ENCODE results near the gene MADD.
A peak's percentile ranks its signal among the peaks of the same experiment; 100 is the strongest.

The MADD gene

DNA sequence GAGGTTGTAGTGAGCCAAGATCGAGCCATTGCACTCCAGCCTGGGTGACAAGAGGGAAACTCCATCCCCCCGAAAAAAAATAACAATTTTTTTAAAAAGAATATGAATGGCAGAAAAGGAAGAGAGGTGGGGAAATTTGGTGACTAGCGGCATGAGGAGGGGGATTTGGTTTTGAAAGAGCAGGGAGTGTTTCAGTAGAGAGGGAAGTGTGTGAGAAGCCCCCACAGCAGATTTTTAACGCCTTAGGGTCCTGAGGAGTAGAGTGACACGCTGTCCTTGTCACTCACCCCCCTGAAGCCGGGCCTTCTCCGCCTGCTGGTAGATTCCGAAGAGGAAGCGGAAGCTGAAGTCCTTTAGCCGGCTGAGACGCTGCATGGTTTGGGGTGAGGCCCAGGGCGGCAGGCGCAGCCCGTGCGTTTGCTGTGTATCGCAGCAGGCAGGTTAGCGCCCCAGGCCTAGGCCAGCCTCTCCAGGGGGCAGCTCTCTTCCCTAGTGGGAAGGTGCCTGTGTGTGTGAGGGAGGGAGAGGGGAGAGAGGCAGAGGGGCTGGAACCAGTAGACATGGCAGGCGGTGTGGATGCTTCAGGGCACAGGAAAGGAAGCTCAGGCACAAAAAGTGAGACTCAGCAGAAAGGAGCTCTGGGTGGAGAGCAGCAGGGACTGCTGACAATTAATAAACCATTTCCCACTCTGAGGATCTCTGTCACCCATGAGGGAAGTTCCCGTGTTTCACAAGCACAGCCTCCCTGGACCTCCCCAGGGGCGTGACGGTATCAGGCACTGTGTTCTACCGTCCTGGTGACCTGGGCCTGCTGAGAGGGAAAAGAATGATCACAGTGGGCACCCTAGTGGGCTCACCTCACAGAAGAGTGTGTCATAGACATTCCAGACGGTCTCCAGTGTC is 25.2 kb upstream of the MADD start:
- H3K4me1 ChIP-seq (ENCODE audit: insufficient read depth, low read length), result no peaks in the 10 kb centered on the region
- no peaks in the 10 kb centered on the region for H3K9me3 ChIP-seq (ENCODE audit: control insufficient read depth, insufficient read depth, low read length)
- no peak overlapping the region for H3K9ac ChIP-seq (ENCODE audit: low read depth, low read length)
- peaks cover 7% of the 10 kb centered on the region for H3K36me3 ChIP-seq (ENCODE audit: insufficient read depth, low read length)

DNA sequence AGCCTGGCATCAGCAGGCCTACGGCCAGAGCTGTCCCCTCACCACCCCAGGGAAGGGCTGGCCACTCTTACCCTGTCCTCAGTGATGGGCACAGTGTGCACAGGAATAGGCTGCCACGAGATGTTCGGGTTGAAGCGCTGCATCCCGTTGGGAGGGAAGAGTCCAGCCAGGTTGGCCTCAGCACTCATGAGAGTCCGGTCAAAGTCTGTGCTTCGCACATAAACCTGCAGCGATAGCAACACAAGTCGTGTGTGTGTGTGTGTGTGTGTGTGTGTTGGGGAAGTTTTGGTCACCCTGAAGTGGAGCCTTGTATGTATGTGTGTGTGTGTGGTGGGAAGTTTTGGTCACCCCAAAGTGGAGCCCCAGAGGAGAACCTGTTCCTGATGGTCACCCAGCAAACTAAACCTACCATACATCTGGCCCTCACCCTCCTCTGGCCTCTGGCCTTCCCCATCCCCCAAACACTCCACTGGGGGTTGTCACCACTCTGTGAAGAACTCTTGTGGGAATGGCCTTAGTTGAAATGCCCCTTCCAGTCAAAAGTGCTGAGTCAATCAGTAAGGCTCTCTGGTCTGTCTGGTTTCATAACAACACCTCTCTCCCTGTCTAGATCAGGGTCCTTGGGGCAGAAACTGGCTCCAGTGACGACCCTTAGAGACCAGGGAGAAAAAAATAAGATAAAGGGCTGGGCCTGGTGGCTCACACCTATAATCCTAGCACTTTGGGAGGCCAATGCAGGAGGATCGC is 24.1 kb upstream of the MADD start:
- Histone ChIP-seq H3K4me1 (ENCODE audit: insufficient read depth, low read length) (no peaks in the 10 kb centered on the region), H3K9me3 (ENCODE audit: control insufficient read depth, insufficient read depth, low read length) (no peaks in the 10 kb centered on the region), H3K36me3 (ENCODE audit: insufficient read depth, low read length) (peaks cover 6% of the 10 kb centered on the region), H3K9ac (ENCODE audit: low read depth, low read length) (no peak overlapping the region)

DNA sequence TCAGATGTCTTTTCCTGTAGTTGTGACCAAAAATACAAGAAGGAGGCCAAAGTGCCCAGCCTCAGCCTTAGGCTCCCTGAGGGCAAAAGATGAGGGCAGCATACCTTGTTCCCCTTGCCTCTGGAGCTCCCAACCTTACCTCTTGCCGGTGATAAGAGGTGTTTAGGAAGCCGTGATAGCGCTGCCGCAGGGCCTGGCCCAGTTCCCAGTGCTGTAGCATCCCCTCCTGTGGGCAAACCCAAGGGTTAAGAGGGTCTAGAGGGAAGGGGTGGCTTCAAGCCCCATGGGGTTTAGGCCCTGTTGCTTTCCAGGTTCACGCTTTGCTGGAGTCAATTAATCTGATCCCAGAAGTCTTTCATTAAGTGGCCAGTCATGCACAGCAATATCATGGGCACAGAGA is 22.4 kb upstream of the MADD start:
- Histone ChIP-seq H3K4me1 (ENCODE audit: insufficient read depth, low read length) (no peaks in the 10 kb centered on the region), H3K9me3 (ENCODE audit: control insufficient read depth, insufficient read depth, low read length) (no peaks in the 10 kb centered on the region), H3K9ac (ENCODE audit: low read depth, low read length) (no peak overlapping the region), H3K36me3 (ENCODE audit: insufficient read depth, low read length) (peaks cover 3% of the 10 kb centered on the region)

DNA sequence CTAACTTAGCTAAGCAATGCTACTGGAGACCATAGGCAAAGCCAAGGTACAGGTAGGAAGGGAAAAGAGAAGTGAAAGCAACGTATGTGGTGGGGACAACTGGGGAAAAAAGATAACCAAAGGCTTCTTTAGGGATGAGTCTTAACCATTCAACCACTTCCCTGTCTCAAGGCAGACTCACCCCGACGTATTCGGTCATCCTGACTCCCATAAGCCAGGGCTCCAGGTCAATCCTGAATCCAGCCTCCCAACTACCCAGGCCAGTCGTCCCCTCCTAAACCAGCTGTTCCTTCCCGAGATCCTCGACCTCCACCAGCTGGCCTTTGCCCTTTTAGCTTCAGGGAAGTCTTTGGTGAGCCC is 21.6 kb upstream of the MADD start:
- no peaks in the 10 kb centered on the region for H3K9me3 ChIP-seq (ENCODE audit: control insufficient read depth, insufficient read depth, low read length)
- no peaks in the 10 kb centered on the region for H3K4me1 ChIP-seq (ENCODE audit: insufficient read depth, low read length)
- H3K9ac ChIP-seq (ENCODE audit: low read depth, low read length), result peak overlapping the region; percentile 85
- H3K36me3 ChIP-seq (ENCODE audit: insufficient read depth, low read length), result no peaks in the 10 kb centered on the region; the same call in none of the 2 replicates

DNA sequence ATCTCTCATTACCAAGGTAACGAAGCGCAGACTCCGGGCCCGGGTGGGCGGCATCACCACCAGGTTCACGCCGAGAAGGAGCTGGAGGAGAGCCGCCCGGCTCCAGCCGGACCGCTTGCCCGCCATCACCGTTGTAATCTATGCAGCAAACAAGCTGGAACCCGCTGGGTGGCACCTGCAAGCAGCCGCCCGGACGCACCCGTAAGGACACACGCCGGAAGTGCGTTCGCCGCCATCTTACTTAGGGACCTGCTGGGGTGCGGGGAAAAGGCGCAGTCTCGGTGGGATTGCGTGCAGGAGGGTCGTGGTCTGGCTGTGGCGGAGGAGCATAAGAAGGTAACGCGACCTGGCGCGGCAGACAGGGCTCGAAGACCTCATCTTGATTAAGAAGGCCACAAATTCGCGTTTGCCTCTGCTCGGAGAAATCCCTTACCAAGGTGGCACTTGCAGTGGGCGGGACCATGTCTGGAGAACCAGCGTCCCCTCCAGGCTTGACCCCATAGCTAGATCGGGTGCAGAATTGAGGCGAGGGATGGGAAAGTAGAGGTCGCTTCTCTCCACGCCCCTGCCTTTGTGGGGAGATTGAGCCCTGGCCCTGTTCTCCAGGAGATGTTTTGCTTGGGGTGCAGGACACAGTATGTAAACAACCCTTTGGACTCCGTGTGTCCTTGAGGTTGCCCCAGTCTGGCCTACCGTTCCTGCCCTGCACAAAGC is 21.1 kb upstream of the MADD start, which contains the start of gene ACP2:
Gene ACP2, minus strand, starts transcription at position 151 of the 714 bp plus-strand sequence. Its CDS starts 25 bp downstream, at position 126.
- Histone ChIP-seq H3K9me3 (ENCODE audit: control insufficient read depth, insufficient read depth, low read length) (no peaks in the 10 kb centered on the region), H3K4me1 (ENCODE audit: insufficient read depth, low read length) (no peaks in the 10 kb centered on the region; the same call in 1 of the 2 replicates), H3K36me3 (ENCODE audit: insufficient read depth, low read length) (no peaks in the 10 kb centered on the region; the same call in none of the 2 replicates), H3K9ac (ENCODE audit: low read depth, low read length) (peak within 1 kb of the TSS; percentile 85)

DNA sequence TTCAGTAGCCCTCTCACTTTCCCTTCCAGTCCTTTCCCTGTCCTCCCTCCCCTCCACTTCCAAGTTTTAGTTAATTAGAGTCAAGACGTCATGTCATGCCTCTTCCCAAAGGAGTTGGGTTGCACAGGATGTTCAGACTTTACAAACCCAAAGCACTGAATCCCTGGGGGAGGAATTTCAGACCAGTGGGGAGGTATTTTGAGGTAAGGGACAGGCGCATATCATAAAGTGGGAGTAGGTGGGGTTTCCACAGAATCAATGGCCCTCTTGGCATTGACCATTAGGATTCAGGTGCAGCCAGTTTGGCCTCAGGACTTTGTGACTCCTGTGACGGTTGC is 20.6 kb upstream of the MADD start:
- no peaks in the 10 kb centered on the region; the same call in none of the 2 replicates for H3K36me3 ChIP-seq (ENCODE audit: insufficient read depth, low read length)
- peak overlapping the region; percentile 85 for H3K9ac ChIP-seq (ENCODE audit: low read depth, low read length)
- no peaks in the 10 kb centered on the region for H3K9me3 ChIP-seq (ENCODE audit: control insufficient read depth, insufficient read depth, low read length)
- no peaks in the 10 kb centered on the region; the same call in 1 of the 2 replicates for H3K4me1 ChIP-seq (ENCODE audit: insufficient read depth, low read length)

DNA sequence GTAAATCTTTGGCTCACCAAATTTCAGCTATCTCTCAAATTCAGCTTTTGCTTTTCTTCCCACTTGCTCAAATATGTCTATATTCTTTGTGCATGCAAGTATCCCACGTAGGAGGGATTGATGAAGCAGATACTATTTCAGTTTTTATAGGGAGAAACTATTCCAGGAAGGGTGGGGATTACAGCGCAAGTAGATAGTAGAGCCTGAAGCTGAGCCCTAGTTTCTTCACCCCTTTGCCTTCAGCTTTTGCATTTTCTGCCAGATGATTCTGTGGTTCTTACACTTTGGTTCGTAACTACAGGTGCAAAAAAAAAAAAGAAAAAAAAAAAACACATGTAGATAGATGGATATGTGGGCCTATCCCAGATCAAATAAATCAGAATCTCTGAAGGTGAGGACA is 18.2 kb upstream of the MADD start:
- no peak overlapping the region for H3K9ac ChIP-seq (ENCODE audit: low read depth, low read length)
- no peaks in the 10 kb centered on the region for H3K9me3 ChIP-seq (ENCODE audit: control insufficient read depth, insufficient read depth, low read length)
- H3K36me3 ChIP-seq (ENCODE audit: insufficient read depth, low read length), result no peaks in the 10 kb centered on the region
- H3K4me1 ChIP-seq (ENCODE audit: insufficient read depth, low read length), result no peaks in the 10 kb centered on the region; the same call in 1 of the 2 replicates

DNA sequence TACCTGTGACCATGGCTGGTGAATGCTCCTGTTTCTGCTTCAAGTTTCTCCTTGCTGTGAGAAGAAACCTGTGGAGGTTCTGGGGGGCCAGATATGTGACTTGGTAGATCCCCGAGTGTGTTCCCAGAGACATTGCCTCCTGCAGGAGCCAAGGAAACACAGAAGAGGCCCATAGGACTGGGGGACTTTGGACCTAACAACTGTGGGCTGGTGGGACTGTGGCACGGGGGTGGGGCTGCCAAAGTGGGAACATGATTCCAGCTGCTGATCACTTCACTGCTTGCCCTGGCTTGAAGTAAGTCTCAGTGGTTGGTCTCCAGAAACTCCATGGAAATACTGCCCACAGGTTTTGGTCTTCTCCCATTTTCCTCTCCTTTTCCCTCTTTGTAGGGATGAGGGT is 16.3 kb upstream of the MADD start:
- H3K9ac ChIP-seq (ENCODE audit: low read depth, low read length), result no peak overlapping the region
- H3K36me3 ChIP-seq (ENCODE audit: insufficient read depth, low read length), result no peaks in the 10 kb centered on the region
- no peaks in the 10 kb centered on the region for H3K9me3 ChIP-seq (ENCODE audit: control insufficient read depth, insufficient read depth, low read length)
- H3K4me1 ChIP-seq (ENCODE audit: insufficient read depth, low read length), result peaks cover 9% of the 10 kb centered on the region; the same call in 1 of the 2 replicates

DNA sequence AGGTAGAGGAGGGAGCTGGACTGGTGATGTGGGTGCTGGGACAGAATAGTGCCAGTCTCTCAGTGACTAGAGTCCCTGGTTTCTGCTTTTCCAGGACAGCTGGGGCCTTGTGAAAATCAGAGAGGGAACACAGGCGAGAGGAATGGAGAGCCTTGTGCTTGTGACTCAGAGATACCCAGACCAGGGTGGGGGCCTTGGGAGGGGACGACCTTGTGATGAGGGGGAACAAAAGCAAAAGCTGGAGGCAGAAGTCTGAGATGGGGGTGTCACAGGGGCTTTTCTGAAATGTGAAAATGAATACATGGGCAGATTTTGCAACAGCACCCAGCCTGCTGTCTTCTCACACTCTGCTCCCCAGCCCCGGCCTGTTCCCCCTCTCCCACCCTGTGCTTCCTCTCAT is 15.5 kb upstream of the MADD start:
- Histone ChIP-seq H3K4me1 (ENCODE audit: insufficient read depth, low read length) (peaks cover 13% of the 10 kb centered on the region; the same call in 1 of the 2 replicates), H3K9ac (ENCODE audit: low read depth, low read length) (no peak overlapping the region), H3K36me3 (ENCODE audit: insufficient read depth, low read length) (no peaks in the 10 kb centered on the region), H3K9me3 (ENCODE audit: control insufficient read depth, insufficient read depth, low read length) (no peaks in the 10 kb centered on the region)

DNA sequence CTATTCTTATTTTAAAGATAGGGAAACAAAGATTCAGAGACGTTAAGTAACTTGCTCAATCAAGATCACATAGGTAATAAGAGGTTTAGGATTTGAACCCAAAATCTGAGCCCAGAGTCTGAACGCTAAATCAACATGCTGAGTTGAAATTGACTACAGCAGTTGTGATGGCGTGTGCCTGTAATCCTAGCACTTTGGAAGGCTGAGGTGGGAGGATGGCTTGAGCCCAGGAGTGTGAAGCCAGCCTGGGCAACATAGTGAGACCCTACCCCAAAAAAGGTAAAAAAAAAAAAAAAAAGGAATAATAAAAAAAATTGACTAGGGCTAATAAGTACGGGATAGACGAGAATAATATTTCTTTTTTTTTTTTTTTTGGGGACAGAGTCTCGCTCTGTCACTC is 13.6 kb upstream of the MADD start:
- Histone ChIP-seq H3K9ac (ENCODE audit: low read depth, low read length) (no peak overlapping the region), H3K4me1 (ENCODE audit: insufficient read depth, low read length) (peaks cover 13% of the 10 kb centered on the region; the same call in 1 of the 2 replicates), H3K9me3 (ENCODE audit: control insufficient read depth, insufficient read depth, low read length) (no peaks in the 10 kb centered on the region), H3K36me3 (ENCODE audit: insufficient read depth, low read length) (no peaks in the 10 kb centered on the region)

DNA sequence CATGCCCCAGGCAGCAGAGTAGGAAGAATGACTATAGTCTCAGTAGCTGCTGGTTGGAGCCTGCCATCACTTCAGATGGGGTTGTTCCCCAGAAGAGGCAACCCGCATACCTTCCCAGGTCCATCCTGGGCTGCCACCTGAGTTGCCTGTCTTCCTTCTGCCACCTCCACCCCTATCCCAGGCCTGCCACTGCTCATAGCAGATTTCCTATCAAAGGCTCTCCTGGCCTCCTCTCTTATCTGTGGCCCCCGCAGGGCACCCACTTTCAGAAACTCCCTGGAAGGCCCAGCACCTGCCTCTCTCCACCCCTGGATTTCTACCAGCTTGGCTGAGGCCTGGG is 12.8 kb upstream of the MADD start:
- H3K9ac ChIP-seq (ENCODE audit: low read depth, low read length), result peak overlapping the region; percentile 40; the same call in 1 of the 2 replicates
- H3K4me1 ChIP-seq (ENCODE audit: insufficient read depth, low read length), result peaks cover 13% of the 10 kb centered on the region; the same call in 1 of the 2 replicates
- no peaks in the 10 kb centered on the region for H3K9me3 ChIP-seq (ENCODE audit: control insufficient read depth, insufficient read depth, low read length)
- no peaks in the 10 kb centered on the region for H3K36me3 ChIP-seq (ENCODE audit: insufficient read depth, low read length)

DNA sequence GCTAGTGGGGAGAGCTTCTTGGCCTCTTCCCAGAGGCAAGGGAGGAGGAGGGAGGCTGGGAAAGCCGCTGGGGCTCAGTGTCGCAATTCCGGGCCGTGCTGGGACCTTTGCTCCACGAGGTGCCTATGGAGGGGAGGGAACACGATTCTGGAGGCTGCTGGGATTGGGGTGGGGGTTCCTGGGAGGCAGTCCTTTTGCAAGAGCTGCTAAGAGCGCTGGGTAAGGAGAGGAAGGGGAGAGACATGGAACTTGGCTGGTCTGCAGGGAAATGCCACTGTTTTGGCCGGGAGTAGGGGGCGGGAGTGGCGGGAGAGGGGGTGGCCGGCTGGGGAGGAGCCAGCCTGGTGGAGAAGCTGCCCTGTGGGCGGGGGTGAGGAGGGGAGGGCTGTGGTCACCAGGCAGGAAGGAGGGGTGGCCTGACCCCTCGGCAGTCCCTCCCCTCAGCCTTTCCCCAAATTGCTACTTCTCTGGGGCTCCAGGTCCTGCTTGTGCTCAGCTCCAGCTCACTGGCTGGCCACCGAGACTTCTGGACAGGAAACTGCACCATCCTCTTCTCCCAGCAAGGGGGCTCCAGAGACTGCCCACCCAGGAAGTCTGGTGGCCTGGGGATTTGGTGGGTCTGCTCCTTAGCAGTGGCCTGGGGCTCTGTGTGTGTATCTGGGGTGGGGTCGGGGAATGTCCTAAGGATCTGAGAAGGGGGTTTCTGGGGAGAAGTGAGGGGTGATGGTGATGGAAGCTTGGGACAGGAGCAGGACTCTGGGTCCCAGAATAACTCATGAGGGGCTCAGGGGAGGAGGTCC is 12.2 kb upstream of the MADD start, which contains the start of gene NR1H3:
Gene NR1H3, plus strand, starts transcription at position 480 of the 800 bp plus-strand sequence. CDS start 1,221 bp downstream, outside the sequence.
- H3K9me3 ChIP-seq (ENCODE audit: control insufficient read depth, insufficient read depth, low read length), result no peaks in the 10 kb centered on the region
- H3K4me1 ChIP-seq (ENCODE audit: insufficient read depth, low read length), result peaks cover 13% of the 10 kb centered on the region; the same call in 1 of the 2 replicates
- peak within 1 kb of the TSS; percentile 40; the same call in 1 of the 2 replicates for H3K9ac ChIP-seq (ENCODE audit: low read depth, low read length)
- H3K36me3 ChIP-seq (ENCODE audit: insufficient read depth, low read length), result no peaks in the 10 kb centered on the region

DNA sequence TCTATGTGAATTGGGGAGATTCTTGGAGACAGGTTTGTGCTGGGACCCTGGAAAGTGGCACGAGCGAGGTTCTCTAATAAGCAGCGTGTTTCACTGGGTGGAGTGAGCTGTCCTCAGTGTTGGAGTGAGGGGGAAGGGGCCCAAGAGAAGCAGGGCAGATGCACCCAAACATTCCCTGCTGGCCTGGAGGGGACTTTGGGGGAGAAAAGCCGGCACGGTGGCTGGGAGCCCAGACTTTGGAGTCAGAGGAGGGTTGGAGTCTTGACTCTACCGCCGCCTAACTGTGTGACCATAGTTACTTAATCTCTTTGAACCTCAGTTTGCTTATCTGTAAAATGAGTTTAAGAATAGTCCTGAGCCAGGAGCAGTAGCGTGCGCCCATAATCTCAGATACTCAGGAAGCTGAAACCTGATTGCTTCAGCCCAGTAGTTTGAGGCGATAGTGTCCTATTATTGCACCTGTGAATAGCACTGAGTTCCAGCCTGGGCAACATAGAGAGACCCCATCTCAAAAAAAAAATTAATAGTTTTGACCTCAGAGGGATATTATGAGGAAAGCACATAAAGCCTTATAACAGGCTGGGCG is 11.5 kb upstream of the MADD start:
- Histone ChIP-seq H3K36me3 (ENCODE audit: insufficient read depth, low read length) (no peaks in the 10 kb centered on the region), H3K4me1 (ENCODE audit: insufficient read depth, low read length) (peaks cover 13% of the 10 kb centered on the region; the same call in 1 of the 2 replicates), H3K9me3 (ENCODE audit: control insufficient read depth, insufficient read depth, low read length) (no peaks in the 10 kb centered on the region), H3K9ac (ENCODE audit: low read depth, low read length) (0 out of 2 replicates have a peak overlapping the region, but pooled peaks have one; percentile 18)
